HAP-1 (cell line): Measurements from ENCODE around the gene SCN1B.
"Not testable (repeated sequence)": the region's sequence is repeated elsewhere in the genome, so short reads cannot be mapped to it uniquely, and the experiment has no call there.

Experiments used
- DNase-seq, 2 experiments: peaks; one replicate each; pipeline ENCODE4 v3.0.0-alpha.2; 2016 to 2020; ENCODE audit warnings: low spot score in 2 of 2
- H3K27me3 ChIP-seq: fragments of 250-450 bp; sonication (Bioruptor Pico); 2 replicates; pipeline ENCODE4 v1.5.1; 2020; ENCODE audit warnings: low read depth, mild to moderate bottlenecking, moderate library complexity
- H3K36me3 ChIP-seq: fragments of 250-450 bp; sonication (Bioruptor Pico); replicated peaks from 2 replicates; pipeline ENCODE4 v1.5.1; 2020; ENCODE audit warnings: mild to moderate bottlenecking
- H3K4me1 ChIP-seq: fragments of 250-450 bp; sonication (Bioruptor Pico); 2 replicates; pipeline ENCODE4 v1.5.1; 2020; ENCODE audit warnings: mild to moderate bottlenecking
- H3K4me3 ChIP-seq: fragments of 250-450 bp; sonication (Bioruptor Pico); 2 replicates; pipeline ENCODE4 v1.5.1; 2020; ENCODE audit warnings: mild to moderate bottlenecking, moderate library complexity
- H3K9me3 ChIP-seq: fragments of 250-450 bp; sonication (Bioruptor Pico); 2 replicates; pipeline ENCODE4 v1.5.1; 2020; ENCODE audit warnings: mild to moderate bottlenecking, moderate library complexity
- in situ Hi-C: fragments of 300-500 bp; cut with MboI; formaldehyde crosslinking; loops from 3 replicates; pipeline ENCODE4 v1.14.3; 2020; ENCODE audit warnings: low sequenced_read_pairs, inconsistent platforms, mixed read lengths

The SCN1B gene

DNA sequence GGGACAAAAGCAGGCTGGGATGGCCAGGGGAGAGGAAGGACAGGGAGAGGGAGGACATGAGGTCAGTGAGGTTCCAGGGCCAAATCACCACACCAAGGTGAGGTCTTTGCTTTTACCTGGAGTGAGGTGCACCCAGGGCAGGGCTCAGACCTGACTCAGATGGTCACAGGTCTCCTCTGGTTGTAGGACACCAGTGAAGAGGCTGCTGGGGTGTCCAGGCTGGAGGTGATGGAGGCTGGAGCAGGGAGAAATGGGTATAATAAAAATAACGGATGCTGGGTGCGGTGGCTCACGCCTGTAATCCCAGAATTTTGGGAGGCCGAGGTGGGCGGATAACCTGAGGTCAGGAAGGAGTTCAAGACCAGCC, 23.3 kb upstream of the SCN1B start:
- Histone ChIP-seq H3K4me1 (peaks cover 5% of the 10 kb centered on the region; the same call in 1 of the 2 replicates), H3K36me3 (peaks cover 70% of the 10 kb centered on the region), H3K27me3 (no peaks in the 10 kb centered on the region), H3K4me3 (no peak overlapping the region), H3K9me3 (no peaks in the 10 kb centered on the region)
- in situ Hi-C loops: no loop called here
- no peak for DNase-seq

DNA sequence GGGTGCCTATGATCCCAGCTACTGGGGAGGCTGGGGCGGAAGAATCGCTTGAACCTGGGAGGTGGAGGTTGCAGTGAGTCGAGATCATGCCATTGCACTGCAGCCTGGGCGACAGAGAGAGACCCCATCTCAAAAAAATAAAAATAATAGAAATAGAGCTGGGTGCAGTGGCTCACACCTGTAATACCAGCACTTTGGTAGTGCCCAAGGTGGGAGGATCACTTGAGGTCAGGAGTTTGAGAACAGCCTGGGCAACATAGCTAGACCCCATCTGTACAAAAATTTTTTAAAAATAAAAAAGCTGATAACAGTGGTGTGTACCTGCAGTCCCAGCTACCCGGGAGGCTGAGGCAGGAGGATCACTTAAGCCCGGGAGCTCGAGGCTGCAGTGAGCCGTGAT, 22.8 kb upstream of the SCN1B start:
- peaks cover 71% of the 10 kb centered on the region for H3K36me3 ChIP-seq
- H3K4me3 ChIP-seq, DNase-seq, in situ Hi-C loops, H3K27me3 ChIP-seq, H3K4me1 ChIP-seq, H3K9me3 ChIP-seq: not testable (repeated sequence)

DNA sequence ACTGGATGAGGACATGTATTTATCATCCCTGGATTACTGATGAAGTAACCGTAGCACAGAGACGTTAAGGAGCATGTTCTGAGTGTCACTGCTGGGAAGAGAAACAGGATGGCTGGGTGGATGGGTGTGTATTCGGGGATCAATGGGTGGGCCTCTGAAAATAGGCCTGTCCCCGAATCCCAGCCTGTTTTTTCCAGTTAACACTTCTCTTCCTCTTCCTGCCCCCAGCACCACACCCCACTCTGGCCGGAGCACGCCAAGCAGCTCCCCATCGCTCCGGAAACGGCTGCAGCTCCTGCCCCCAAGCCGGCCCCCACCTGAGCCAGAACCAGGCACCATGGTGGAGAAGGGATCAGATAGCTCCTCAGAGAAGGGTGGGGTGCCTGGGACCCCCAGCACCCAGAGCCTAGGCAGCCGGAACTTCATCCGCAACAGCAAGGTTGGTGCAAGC, 21.4 kb upstream of the SCN1B start:
- H3K9me3 ChIP-seq: no peaks in the 10 kb centered on the region
- H3K36me3 ChIP-seq: peaks cover 73% of the 10 kb centered on the region
- H3K4me3 ChIP-seq: no peak overlapping the region
- no peaks in the 10 kb centered on the region for H3K4me1 ChIP-seq
- DNase-seq: no peak
- H3K27me3 ChIP-seq: no peaks in the 10 kb centered on the region
- in situ Hi-C loops: no loop called here

DNA sequence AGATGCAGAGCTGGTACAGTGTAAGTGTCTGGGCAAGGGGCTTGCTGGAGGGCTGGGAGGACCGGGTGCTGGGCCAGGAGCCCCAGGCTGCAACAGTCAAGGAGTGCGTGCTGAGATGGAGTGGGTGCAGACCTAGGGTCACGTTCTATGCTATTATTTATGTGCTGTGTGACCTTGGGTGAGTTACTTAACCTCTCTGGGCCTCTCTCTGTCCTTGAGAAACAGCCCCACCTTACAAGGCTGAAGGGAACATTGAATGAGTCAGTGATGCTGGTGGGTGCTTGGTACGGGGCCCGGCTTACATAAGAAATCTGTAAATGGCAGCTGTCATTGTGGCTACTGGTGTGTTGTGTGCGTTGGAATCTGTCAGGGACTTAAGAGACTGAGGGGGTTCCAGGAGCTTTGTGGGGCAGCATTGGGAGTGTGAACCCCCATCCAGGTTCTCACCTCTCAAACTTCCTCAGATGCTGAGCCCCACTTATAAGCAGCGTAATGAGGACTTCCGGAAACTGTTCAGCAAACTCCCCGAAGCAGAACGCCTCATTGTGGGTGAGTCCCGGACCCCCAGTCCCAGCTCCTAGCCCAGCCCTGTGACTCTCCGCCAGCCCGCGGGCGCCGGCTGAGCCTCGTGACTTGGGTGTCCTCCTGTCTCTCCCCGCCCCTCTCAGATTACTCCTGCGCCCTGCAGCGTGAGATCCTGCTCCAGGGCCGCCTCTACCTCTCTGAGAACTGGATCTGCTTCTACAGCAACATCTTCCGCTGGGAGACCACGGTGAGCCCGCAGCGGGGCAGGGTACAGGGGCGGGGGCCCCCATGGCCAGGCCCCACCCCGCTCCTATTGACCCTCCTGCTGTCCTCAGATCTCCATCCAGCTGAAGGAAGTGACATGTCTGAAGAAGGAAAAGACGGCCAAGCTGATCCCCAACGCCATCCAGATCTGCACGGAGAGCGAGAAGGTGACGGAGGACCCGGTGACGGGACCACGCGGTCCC, 20.6 kb upstream of the SCN1B start:
- H3K9me3 ChIP-seq: no peaks in the 10 kb centered on the region
- in situ Hi-C loops: no loop called here
- DNase-seq: no peak
- H3K4me1 ChIP-seq: no peaks in the 10 kb centered on the region
- H3K27me3 ChIP-seq: no peaks in the 10 kb centered on the region
- H3K4me3 ChIP-seq: no peak overlapping the region
- peaks cover 73% of the 10 kb centered on the region for H3K36me3 ChIP-seq

- in situ Hi-C loops: no loop called here
- Histone ChIP-seq H3K4me1 (no peaks in the 10 kb centered on the region), H3K4me3 (no peak overlapping the region), H3K27me3 (no peaks in the 10 kb centered on the region), H3K9me3 (no peaks in the 10 kb centered on the region), H3K36me3 (peaks cover 77% of the 10 kb centered on the region)
- DNase-seq: no peak
Observed at GRCh38 chr19:35011091-35011689, 19.1 kb upstream of the SCN1B start.

GRCh38 chr19:35011737-35012682, 18.3 kb upstream of the SCN1B start:
- Histone ChIP-seq H3K9me3 (no peaks in the 10 kb centered on the region), H3K36me3 (peaks cover 76% of the 10 kb centered on the region), H3K27me3 (no peaks in the 10 kb centered on the region), H3K4me1 (no peaks in the 10 kb centered on the region), H3K4me3 (no peak overlapping the region)
- no peak for DNase-seq
- in situ Hi-C loops: no loop called here

GRCh38 chr19:35013041-35013819, 17.0 kb upstream of the SCN1B start:
- H3K9me3 ChIP-seq: no peaks in the 10 kb centered on the region
- no peak overlapping the region for H3K4me3 ChIP-seq
- H3K4me1 ChIP-seq: no peaks in the 10 kb centered on the region
- H3K36me3 ChIP-seq: peaks cover 88% of the 10 kb centered on the region
- peak; percentile 7 to 80 for DNase-seq
- in situ Hi-C loops: no loop called here
- H3K27me3 ChIP-seq: no peaks in the 10 kb centered on the region

GRCh38 chr19:35013820-35014754, 16.2 kb upstream of the SCN1B start:
- H3K9me3 ChIP-seq: no peaks in the 10 kb centered on the region
- H3K4me1 ChIP-seq: no peaks in the 10 kb centered on the region
- peaks cover 94% of the 10 kb centered on the region for H3K36me3 ChIP-seq
- no peaks in the 10 kb centered on the region for H3K27me3 ChIP-seq
- no peak overlapping the region for H3K4me3 ChIP-seq
- in situ Hi-C loops: no loop called here
- no peak for DNase-seq

DNA sequence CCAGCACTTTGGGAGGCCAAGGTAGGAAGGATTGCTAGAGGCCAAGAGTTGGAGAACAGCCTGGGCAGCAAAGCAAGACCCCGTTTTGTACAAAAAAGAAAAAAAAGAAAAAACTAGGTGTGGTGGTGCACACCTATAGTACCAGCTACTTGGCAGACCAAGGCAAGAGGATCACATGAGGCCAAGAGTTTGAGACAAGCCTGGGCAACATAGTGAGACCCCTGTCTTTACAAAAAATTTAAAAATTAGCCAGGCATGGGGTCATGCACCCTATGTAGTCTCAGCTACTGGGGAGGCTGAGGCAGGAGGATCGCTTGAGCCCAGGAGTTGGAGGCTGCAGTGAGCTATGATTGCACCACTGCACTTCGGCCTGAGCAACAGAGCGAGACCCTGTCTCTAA, 15.5 kb upstream of the SCN1B start:
- peaks cover 94% of the 10 kb centered on the region for H3K36me3 ChIP-seq
- in situ Hi-C loops, H3K4me1 ChIP-seq, H3K4me3 ChIP-seq, DNase-seq, H3K9me3 ChIP-seq, H3K27me3 ChIP-seq: not testable (repeated sequence)

DNA sequence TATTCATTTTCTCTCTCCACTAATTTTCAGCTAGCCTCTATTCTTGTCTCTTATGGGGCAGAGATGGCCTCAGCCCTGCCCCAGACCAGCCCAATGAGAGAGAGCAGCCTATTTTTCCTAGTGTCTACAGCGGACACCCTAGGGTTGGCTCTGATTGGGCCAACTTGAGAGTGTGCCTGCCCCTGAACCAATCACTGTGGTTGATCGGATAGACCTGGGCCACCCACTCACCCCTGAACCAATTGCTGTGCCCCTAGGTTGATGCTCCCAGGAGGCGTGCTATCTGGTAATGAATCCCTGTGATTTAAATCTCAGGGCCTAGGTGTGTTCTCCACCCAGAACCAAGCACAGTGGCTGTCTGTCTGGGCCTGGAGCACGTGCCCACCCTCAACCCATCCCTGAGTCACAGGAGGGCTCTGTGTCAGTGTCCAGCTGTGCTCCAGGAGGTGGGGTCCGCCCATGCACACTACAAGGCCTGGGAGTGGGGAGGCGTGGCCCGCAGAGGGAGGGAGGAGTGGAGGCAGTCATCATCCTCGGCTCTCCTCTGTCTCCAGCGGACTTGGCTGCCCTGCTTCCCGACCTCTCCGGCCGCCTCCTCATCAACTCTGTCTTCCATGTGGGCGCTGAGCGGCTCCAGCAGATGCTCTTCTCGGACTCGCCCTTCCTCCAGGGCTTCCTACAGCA, 14.9 kb upstream of the SCN1B start:
- DNase-seq: no peak
- in situ Hi-C loops: no loop called here
- Histone ChIP-seq H3K27me3 (no peaks in the 10 kb centered on the region), H3K4me1 (no peaks in the 10 kb centered on the region), H3K9me3 (no peaks in the 10 kb centered on the region), H3K4me3 (no peak overlapping the region), H3K36me3 (peaks cover 94% of the 10 kb centered on the region)

DNA sequence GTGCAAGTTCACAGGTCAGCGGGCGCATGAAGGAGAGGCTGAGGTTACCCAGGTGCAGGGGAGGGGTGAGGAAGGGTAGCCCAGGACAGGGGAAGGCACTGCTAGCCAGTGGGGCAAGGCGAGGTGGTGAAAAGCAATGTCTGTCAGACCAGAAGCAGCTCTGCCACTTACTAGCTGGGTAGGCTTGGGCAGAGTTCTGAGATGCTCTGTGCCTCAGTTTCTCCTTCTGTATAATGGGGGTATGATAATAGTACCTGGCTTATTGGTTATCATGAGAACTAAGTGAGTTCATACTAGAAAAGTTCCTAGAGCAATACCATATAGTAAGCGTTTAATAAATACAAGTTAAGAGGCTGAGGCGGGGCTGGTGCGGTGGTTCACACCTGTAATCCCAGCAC, 14.3 kb upstream of the SCN1B start:
- Histone ChIP-seq H3K27me3 (no peaks in the 10 kb centered on the region), H3K4me3 (no peak overlapping the region), H3K4me1 (no peaks in the 10 kb centered on the region), H3K36me3 (peaks cover 95% of the 10 kb centered on the region), H3K9me3 (no peaks in the 10 kb centered on the region)
- in situ Hi-C loops: no loop called here
- no peak for DNase-seq

GRCh38 chr19:35017507-35017906, 12.8 kb upstream of the SCN1B start:
- in situ Hi-C loops: no loop called here
- Histone ChIP-seq H3K9me3 (no peaks in the 10 kb centered on the region), H3K4me3 (no peak overlapping the region), H3K36me3 (peaks cover 95% of the 10 kb centered on the region), H3K27me3 (no peaks in the 10 kb centered on the region), H3K4me1 (no peaks in the 10 kb centered on the region)
- no peak for DNase-seq
